HG03457 (cell line): Measurements from ENCODE around the gene LNX1.
"Not testable (repeated sequence)": the region's sequence is repeated elsewhere in the genome, so short reads cannot be mapped to it uniquely, and the experiment has no call there.

Experiments
- ATAC-seq: cut with Tn5 transposase; IDR thresholded peaks from one replicate; pipeline ENCODE4 v1.9.1; 2021; ENCODE audit warnings: moderate number of reproducible peaks; ENCODE audit not compliant: unreplicated experiment

The LNX1 gene

GRCh38 chr4:53476232-53477037 is 114.9 kb downstream of the LNX1 start:
- no peak for ATAC-seq

GRCh38 chr4:53466576-53466975 is 124.7 kb downstream of the LNX1 start:
- ATAC-seq, result not testable (repeated sequence)

- ATAC-seq, result no peak
These were observed 125.4 kb downstream of the LNX1 start for GRCh38 chr4:53465891-53466290.

DNA sequence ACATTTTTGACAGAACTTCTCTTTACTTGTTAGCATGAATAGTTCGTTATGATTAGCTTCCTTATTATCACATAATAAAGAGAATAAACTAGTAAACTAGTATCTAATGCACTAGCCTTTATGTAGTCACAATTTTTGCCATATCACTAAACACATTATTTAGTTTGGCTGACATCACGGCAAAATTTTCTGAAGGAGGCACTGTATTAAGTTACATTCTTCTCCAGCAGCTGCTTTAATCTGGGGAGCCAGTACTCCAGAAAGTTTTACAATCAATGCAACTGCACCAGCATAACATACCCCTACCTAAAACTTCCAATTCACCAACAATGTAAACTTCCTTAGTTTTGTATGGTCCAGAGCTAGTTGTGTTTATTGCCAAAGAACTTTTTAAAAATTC is 126.0 kb downstream of the LNX1 start:
- ATAC-seq, result no peak

DNA sequence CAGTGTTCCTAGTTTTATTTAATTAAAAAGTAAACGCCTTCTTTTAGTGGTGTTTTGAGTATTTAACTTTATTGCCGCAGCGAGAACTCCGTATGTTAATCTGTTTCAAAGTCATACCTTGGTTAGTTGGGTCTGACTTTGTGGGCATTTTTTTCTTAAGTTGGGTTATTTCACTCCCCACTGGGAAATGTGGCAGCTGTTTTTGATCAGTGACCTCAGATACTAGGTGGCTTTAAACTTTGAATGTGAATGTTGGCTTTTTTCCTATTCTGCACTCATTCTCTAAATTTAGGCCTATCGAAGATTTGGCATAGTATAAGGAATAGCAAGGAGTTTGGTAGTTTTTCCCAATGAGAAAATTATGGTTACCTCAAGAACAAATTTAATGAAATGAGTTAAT is 127.9 kb downstream of the LNX1 start:
- no peak for ATAC-seq

DNA sequence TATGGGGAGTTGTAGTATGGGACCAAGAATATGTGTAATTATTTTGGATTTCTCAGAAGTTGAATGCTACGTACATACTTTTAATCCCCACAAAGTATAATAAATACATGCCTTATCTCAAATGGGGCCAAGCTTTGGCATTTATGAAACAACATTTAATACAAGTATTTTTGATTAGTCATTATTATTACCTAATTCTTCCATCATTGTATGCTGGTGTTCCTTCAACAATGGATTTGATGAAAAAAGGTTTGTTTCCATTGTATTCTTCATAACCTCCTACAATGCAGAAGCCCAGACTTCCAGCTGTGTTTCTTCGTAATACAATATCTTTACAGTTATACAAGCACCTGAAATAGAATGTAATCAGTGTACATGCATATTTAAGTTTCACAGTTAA is 130.0 kb downstream of the LNX1 start:
- ATAC-seq, result no peak

GRCh38 chr4:53459548-53459947 is 131.7 kb downstream of the LNX1 start:
- no peak for ATAC-seq

DNA sequence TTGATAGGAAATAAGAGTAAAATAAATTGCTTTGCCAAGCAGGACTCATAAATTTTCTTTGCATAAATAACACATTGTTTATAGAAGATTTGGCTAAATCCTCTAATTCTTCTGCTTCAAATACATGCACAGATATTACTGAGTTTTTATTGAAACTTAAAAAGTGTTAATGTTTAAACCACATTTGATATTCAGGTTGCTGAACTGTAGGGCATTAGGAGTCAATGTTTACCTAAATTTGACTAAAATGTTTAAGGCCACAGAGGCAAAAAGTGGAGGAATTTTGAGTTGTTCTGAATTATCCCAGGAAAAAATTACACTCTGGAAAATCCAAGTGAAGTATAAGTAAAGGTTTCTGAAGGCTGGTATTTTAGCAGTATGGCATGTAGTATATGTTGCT is 135.1 kb downstream of the LNX1 start:
- ATAC-seq, result no peak

DNA sequence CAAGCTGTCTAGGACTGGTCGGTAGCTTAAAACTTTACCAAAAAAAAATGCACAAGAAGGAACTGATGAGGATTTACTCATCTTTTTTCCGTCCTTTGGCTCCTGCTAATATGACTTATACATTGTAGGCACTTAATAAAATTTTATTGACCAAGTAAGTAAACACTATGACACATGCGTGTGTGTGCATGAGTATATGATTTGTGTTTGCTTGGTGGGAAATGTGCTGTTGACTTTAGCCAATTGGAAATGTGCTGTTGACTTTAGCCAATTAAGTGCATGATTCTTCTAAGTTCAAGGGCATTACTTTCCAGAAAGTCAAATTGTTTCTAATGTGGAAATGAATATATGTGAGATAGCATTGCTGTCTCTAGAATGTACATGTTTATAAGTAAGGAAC is 135.5 kb downstream of the LNX1 start:
- ATAC-seq, result no peak

- ATAC-seq, result no peak
These were observed 137.9 kb downstream of the LNX1 start for GRCh38 chr4:53453385-53453784.

DNA sequence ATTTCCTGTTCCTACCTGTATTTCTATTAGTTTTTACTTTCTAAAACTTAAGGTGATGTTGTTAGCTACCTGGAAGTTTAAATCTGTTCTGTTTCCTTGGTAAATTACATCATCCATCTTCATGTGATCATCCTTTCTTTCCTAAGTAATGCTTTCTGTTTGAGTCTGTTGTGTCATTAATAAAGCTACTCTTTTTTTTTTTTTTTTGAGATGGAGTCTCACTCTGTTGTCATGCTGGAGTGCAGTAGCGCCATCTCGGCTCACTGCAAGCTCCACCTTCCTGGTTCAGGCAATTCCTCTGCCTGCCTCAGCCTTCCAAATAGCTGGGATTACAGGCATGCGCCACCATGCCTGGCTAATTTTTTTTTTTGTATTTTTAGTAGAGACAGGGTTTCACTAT is 140.5 kb downstream of the LNX1 start:
- ATAC-seq, result no peak

GRCh38 chr4:53444954-53445353 is 146.3 kb downstream of the LNX1 start:
- no peak for ATAC-seq

- no peak for ATAC-seq
These were observed 149.7 kb downstream of the LNX1 start for GRCh38 chr4:53441564-53441963.

DNA sequence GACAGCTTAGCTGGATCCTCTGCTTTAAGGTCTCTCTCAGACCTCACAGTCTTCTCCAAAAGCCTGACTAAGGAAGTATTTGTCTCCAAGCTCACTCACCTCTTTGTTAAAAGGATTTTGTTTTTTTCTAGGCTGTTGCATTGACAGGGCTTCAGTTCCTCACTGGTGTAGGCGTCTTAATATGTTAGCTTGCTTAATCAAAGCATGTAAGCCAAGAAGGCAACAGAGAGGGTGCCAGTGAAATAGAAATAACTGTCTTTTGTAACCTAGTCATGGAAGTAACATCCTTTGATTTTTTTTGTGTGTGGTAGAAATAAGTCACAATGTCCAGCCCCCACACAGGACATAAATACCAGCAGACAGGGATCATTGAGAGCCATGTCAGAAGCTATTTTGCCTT is 155.0 kb downstream of the LNX1 start:
- no peak for ATAC-seq

- no peak for ATAC-seq
These were observed 158.5 kb downstream of the LNX1 start for GRCh38 chr4:53432528-53433424.

- ATAC-seq, result no peak
These were observed 160.2 kb downstream of the LNX1 start for GRCh38 chr4:53431052-53431451.

DNA sequence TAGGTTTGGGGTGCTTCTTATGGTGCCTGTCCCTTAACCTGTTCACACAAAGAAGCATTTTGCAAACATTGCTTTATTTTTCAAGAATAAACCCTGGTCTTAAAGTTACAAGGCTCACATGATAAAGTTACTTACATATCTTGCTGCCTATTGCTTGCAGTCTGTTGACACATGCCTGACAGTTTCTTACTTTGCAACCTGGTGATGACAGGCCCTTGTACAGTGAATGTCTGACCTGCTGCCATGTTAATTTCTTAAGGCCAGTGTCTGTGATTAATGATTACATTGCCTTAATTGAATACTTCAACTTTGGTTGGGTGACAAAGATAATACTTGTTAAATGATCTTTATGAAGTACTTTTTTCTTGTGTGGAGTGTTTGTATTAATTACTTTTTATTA is 163.9 kb downstream of the LNX1 start:
- ATAC-seq, result no peak

GRCh38 chr4:53424280-53424679 is 167.0 kb downstream of the LNX1 start:
- no peak for ATAC-seq

DNA sequence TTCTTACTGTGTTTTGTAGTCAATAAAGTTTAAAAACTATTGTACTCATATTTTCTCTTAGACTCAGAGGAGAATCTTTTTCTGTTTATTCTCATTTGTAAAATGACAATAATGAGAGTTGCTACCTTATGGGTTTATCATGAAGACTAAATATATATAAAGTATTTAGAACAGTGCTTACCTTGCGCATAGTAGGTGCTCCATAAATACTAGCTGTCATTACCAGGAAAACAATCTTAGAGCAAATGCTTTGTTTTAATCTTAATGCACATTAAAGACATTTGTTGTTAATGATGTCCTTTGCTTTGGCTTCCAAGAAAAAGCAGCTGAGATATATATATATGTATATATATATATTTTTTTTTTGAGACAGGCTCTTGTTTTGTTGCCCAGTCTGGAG is 168.9 kb downstream of the LNX1 start:
- no peak for ATAC-seq

DNA sequence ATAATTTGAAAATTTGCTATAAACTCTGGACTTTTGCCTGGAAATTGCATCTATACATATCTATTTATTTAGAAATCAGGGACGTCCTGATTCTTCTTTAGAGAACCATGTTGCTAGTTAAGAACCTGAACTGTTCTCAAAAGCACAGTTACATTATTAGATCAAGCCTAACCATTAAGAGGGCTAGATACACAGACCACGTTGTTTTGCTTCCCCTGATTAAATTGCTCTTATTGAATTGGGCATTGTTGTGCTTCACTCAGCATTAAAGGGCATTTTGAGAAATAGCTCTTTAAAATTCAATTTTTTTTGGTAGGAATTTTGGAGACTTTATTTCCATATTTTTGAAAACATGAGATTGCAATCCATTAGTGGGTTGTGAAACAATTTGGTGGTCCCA is 169.5 kb downstream of the LNX1 start:
- no peak for ATAC-seq

GRCh38 chr4:53419208-53419607 is 172.1 kb downstream of the LNX1 start:
- no peak for ATAC-seq

DNA sequence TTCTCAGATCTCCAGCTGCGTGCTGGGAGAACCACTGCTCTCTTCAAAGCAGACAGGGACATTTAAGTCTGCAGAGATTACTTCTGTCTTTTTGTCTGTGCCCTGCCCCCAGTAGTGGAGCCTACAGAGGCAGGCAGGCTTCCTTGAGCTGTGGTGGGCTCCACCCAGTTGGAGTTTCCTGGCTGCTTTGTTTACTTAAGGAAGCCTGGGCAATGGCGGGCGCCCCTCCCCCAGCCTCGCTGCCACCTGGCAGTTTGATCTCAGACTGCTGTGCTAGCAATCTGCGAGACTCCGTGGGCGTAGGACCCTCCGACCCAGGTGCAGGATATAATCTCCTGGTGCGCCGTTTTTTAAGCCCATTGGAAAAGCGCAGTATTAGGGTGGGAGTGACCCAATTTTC is 181.8 kb downstream of the LNX1 start:
- ATAC-seq, result not testable (repeated sequence)
